GM10847 (cell line): Measurements from ENCODE around the gene PAK1.

Experiments used
- POLR2A ChIP-seq: IDR thresholded peaks from 2 replicates; pipeline ENCODE4 v1.6.1; 2011; ENCODE audit not compliant: insufficient read length; ENCODE audit errors: extremely low read depth

Gene PAK1

DNA sequence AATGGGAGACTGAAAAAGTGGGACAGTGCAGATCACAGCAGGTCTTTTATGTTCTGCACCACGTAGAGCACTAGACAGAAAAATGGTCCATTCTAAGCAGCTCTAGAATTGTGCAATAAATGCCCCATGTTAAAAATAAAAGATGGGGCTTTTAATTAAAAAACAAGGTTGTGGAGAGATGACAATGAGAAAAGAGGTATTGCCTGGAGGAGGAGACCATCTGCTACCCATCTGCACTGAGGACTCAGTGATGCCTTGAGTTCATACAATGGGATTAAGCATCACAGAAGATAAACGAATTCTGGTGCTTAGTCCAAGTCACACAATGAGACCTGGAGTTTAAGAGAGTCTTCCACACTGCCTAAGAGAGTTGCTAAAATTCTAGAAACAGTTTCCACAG is 73.6 kb downstream of the PAK1 start:
- TF ChIP-seq POLR2A = no peak

DNA sequence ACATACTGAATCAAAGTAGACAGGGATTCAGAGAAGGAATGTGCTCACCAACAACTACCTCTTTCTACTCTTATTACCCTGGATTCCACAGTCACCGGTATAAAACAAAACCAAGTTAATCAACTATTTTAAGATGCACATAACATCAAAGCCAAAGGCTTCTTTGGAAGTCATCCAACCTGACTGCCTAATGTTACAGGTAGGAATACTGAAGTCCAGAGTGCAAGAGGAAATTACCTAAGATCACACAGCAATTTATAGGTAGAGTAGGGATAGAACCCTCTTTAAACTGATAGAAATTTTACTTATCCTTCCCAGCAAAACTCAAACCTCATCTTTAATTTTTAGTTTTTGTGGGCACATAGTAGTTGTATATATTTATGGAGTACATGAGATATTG is 76.3 kb downstream of the PAK1 start:
- no peak for TF ChIP-seq POLR2A

DNA sequence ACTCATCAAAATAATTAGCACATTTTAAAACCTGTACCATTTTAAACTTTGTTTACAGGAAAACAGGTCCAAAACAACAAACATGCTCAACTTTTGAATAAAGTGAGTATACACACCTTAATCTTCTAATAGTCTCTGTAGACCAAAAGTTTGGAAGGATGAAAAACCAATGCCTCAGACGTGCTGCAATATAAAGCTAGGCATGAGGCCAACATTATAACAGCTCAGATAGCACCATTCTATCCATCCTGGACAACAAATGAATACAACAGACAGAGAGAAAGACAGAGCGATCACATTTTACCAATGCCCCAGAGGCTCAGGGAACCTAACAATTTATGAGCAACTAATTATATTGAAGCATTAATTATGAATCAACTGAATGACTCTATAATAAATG is 77.0 kb downstream of the PAK1 start:
- TF ChIP-seq POLR2A = no peak

DNA sequence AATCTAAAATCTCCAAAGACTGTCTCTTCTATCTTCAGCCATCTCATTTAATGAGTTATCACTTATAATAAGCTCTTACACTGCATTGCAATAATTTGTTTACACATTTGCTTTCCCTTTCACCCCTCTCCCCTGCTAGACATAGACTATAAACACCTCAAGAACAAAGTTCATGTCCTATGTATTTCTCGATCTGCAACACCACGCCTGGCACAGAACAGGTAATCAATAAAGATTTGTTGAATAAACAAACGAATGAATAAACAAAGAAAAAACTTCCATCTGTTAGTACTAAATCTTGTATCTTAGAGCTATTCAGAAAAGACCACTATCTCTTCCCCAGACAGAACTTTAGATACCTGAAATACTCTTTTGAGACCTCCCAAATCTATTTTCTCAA is 77.6 kb downstream of the PAK1 start:
- no peak for TF ChIP-seq POLR2A

GRCh38 chr11:77395460-77396173 is 78.3 kb downstream of the PAK1 start:
- no peak for TF ChIP-seq POLR2A

DNA sequence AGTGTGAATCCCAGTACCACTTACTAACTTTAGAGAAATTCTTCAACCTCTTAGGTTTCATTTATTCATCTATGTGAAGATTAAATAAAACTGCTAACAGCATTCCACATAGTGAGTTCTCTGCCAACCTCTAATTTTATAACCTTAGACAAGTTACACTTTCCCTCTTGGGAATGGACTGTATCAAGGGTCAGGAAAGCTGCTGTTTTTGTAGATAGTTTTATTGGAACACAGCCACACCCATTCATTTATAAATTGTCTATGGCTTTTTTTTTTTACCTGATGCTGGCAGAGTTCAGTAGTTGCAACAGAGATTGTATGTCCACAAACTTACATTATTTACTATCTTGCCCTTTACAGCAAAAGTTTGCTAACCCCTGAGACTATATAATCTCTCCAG is 81.1 kb downstream of the PAK1 start:
- TF ChIP-seq POLR2A = no peak

GRCh38 chr11:77387701-77388100 is 86.2 kb downstream of the PAK1 start:
- TF ChIP-seq POLR2A = no peak

DNA sequence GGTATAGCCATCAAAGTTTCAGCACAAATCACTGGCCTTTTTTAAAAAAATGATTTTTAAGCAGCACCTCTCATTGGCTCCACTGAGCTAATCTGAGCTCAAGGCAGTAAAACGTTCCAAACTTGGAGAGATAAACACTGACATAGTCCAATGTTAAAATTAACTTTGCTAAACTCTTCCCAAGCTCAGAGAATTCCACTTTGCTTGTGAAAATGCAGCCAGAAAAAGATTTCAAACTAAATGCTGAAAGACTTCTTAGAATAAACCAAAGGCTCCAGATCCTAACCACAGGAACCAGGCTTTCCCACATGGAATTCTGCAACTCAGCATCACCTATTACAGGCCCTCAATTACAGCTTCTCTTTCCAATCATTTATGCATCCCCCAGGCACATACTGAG is 87.7 kb downstream of the PAK1 start:
- no peak for TF ChIP-seq POLR2A

GRCh38 chr11:77384571-77384970 is 89.3 kb downstream of the PAK1 start:
- TF ChIP-seq POLR2A = no peak

DNA sequence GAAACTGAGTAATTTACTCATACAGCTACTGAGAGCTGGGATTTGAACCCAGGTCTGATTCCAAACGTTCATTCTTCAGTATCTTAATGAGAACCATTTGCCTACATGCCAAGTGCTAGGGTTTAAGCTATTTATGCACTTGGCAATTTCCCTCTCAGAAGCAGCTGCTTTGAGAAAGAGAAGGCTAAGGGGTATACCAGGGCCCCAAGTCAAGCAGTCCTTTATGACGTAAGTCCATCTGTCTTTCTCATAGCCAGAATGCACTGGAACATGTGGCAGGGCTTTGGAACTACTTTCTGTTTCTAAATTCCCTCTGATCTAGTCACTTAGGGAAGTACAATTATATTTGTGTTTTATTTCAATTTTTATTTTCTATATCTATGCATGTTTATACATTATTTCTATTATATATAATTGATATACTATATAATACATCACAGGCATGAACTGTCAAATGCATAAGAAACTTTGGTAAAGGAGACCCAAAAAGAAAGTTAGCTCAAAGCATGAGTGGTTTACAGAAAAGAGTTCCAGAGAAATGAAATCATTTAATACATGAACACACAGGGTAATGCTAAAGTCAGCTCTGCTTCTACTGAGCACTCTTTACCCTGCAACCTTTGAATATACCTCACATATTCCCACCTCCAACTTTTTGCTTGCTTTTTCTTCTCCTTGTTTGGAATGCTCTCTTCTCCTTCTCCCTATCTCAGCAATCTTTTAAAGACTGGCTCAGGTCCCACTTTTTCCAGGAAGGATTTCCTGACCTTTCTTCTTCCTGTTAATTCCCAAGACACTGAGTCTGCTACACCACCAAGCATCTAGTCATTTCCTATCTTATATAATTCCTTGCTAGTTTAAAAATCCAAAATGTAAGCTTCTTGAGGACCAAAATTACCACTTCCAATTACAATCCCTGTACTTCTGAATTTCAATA is 91.9 kb downstream of the PAK1 start:
- no peak for TF ChIP-seq POLR2A

- no peak for TF ChIP-seq POLR2A
Measured at GRCh38 chr11:77379934-77380333, 94.0 kb downstream of the PAK1 start.

GRCh38 chr11:77379253-77379652 is 94.6 kb downstream of the PAK1 start:
- no peak for TF ChIP-seq POLR2A

DNA sequence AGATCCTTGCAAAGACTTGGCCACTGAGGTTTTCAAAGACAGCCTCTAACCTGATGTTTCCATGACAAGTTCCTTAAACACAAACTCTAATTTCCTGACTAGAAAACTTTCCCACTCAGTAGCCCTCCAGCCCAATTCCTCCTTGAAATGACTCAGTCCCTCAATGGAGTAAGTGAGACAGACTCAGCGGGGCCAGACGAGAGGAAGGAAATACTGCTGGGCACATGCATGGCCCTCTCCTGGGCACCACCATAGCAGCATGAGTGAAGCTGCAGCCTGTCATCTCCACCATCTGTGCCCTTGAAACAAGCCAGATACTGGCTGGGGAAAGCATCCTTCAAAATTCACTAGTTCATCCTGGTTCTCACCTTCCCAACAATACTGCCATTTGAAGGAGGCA is 96.2 kb downstream of the PAK1 start:
- TF ChIP-seq POLR2A = no peak

DNA sequence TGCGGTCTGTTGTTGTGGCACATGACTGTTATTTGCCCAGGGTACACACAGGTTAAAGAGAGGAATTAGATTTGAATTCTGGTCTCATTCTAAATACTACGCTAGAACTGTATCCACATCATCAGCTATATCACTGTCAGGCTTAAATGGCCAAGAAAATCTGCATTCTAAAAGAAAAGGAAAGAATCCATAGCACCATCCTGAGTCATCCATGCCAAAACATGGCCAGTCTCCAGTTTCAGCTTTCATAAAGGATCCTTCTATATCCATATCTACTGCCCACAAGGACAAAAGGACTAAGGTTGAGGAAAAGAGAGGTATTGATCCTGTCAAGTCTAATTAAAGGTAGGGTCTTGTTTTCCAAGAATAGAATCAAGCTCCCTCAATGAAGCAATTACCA is 98.8 kb downstream of the PAK1 start:
- TF ChIP-seq POLR2A = no peak

DNA sequence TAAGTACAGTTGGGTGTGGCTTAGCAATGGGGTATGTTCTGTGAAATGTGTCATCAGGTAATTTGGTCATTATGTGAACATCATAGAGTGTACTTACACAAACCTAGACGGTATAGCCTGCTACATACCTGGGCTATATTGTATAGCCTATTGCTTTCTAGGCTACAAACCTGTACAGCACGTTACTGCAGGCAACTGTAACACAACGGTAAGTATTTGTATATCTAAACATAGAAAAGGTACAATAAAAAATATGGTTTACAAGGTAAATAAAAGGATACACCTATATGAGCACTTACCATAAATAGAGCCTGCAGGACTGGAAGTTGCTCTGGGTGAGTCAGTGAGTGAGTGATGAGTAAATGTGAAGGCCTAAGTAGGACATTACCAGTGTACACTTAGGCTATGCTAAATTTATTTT is 99.3 kb downstream of the PAK1 start:
- TF ChIP-seq POLR2A = no peak

- no peak for TF ChIP-seq POLR2A
Measured at GRCh38 chr11:77374108-77374507, 99.8 kb downstream of the PAK1 start.
